Measurements from ENCODE around the gene SERPINA12. TPM values are rescaled to one million over a fixed set of nuclear protein-coding genes. Genes with fewer than 3 reads are reported as not detected.

Gene SERPINA12
- total and polyA plus RNA-seq, 8 donors = 0.08 TPM; not detected in 7

DNA sequence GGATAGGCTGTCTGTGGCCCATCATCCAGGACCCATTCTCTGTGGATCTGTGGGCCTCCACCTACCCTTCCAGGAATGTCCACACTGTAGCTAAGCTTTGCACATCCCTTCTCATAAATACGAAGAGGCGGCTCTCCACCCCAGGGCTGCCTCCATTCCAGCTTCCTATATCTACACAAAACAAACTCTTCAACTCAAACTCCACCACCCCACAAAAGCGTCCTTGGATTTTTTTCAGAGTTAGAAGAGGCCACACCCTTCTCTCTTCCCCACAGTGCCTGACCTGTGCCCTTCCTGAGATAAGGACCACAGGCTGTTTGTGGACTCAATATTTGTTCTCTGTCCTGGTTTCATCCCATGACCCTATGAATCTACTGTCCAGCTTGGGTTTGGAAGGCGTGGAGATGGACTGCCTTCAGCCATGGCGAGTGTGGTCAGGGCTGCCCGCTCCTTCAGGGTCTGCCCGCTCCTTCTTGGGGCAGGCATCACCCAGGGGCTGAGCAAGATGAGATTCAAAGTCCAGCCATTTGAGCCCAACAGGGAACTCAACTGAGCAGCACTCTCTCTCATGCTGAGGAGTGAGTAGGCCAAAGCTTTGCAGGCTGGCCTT lies 13.0 kb upstream of the SERPINA12 start:
- peaks cover 0 to 9% (median 7%) of the 10 kb centered on the region in 4 donors for H3K9me3 ChIP-seq
- DNase-seq = no peak
- H3K36me3 ChIP-seq = no peaks in the 10 kb centered on the region
- TF ChIP-seq POLR2A (IDR thresholded peaks at IDR 0.05) = no peak
- TF ChIP-seq EP300 (IDR thresholded peaks at IDR 0.05) = no peak
- no peak for TF ChIP-seq POLR2AphosphoS5 (IDR thresholded peaks at IDR 0.05)
- no peak overlapping the region for H3K27ac ChIP-seq
- no peak overlapping the region for H3K4me3 ChIP-seq
- WGBS, 5 donors = 64 to 76% (median 67%) methylated on average over 7 of the region's 7 CpGs
- H3K27me3 ChIP-seq = peaks cover 0 to 20% (median 0%) of the 10 kb centered on the region in 3 donors
- intact Hi-C loops (cut with DNase I; ENCODE audit: low total_unique reads) = no loop called here
- H3K4me1 ChIP-seq = no peaks in the 10 kb centered on the region

DNA sequence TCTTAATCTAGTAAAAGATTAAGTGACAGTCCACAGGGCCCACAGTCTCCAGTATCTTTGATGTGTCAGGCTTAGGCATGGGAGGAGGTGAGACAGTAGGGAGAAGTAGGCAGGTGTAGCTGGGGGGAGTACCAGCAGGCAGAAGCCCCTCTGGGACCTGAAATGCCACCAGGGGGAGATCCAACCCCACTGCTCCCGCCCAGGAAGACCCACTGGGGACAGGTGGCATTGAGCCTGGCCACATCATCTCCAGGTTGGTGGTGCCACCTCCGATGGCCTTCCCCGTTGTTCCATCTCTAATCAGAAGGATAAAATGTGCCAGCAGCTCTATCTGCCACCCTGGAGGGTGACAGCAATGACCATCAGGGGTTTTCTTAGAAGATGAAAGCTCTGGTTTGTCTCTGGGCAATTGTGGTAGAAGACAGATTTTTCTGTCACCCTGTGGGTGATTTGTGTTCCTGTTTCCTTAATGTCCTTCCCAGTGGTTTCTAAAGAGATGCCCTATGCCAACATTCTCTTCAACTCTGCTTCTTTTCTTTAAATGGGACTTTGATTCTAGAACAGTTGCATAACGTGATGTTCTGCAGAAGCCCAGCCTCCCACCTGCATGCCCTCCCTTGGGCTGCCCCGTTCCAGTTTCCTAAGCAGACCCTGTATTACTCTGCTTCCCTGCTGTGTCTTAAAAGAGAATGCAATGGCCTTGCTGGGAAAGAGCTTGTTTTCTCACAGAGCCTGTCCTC lies 12.3 kb upstream of the SERPINA12 start:
- TF ChIP-seq, protein P1, sequence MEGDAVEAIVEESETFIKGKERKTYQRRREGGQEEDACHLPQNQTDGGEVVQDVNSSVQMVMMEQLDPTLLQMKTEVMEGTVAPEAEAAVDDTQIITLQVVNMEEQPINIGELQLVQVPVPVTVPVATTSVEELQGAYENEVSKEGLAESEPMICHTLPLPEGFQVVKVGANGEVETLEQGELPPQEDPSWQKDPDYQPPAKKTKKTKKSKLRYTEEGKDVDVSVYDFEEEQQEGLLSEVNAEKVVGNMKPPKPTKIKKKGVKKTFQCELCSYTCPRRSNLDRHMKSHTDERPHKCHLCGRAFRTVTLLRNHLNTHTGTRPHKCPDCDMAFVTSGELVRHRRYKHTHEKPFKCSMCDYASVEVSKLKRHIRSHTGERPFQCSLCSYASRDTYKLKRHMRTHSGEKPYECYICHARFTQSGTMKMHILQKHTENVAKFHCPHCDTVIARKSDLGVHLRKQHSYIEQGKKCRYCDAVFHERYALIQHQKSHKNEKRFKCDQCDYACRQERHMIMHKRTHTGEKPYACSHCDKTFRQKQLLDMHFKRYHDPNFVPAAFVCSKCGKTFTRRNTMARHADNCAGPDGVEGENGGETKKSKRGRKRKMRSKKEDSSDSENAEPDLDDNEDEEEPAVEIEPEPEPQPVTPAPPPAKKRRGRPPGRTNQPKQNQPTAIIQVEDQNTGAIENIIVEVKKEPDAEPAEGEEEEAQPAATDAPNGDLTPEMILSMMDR (IDR thresholded peaks at IDR 0.05) = no peak
- TF ChIP-seq EP300 (IDR thresholded peaks at IDR 0.05) (no peak), POLR2A (IDR thresholded peaks at IDR 0.05) (no peak)
- no peak overlapping the region for H3K27ac ChIP-seq
- H3K36me3 ChIP-seq = no peaks in the 10 kb centered on the region
- no peak overlapping the region for H3K4me3 ChIP-seq
- H3K9me3 ChIP-seq = peaks cover 0 to 4% (median 2%) of the 10 kb centered on the region in 4 donors
- no peak for DNase-seq
- peaks cover 0 to 22% (median 0%) of the 10 kb centered on the region in 3 donors for H3K27me3 ChIP-seq
- no peaks in the 10 kb centered on the region for H3K4me1 ChIP-seq
- intact Hi-C loops (cut with DNase I; ENCODE audit: low total_unique reads) = no loop called here
- 48 to 61% (median 57%) methylated on average over 5 of the region's 5 CpGs for WGBS, 5 donors

DNA sequence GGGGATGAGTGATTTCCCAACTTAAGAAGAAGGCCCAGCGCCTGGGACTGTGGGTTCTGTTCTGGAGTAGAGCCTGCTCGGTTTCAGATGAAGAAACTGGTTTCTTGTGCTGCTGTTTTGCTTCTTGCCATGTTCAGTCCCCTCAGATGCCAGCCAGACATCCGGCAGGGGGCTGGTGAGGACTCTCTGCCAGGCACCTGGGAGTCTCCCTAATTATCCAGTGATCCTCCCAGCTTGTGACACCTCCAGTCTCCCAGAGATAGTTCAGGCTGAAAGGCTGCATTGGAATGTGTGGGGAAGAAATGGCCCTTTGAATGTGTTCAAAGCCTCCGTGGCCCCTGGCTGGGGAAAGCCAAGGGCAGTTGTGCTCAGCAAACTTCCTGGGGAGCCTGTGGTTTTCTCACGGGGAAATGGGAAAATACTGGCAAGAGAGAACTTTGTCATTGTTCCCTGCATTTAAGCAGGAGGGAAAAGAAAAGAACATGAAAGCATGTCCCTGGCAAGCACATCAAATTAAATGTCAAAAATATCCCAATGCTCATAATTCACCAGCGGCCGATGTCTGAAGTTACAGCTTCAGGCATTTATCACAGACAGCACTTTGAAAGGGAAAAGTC lies 8.5 kb upstream of the SERPINA12 start:
- WGBS, 5 donors = 51 to 65% (median 56%) methylated on average over 7 of the region's 7 CpGs

DNA sequence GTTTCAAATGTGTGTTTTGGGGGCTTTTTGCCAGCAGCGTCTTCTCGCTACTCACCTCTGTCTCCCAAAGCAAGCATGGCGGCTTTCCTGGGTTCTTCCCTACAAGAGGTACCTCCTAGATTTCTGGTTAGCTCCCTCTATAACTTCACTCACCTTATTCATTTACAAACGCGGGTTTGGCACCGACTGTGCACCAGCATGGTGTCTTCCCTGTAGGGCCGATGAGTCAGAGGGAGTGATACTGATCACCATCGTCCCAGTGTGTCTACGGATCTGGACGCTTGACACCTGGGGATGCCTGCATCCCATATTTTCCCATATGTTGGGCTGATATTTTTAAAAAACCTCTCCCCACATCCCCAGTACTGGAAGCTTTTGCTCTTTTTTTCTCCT lies 8.0 kb upstream of the SERPINA12 start:
- 63 to 75% (median 70%) methylated on average over 10 of the region's 10 CpGs for WGBS, 5 donors
- H3K36me3 ChIP-seq = no peaks in the 10 kb centered on the region
- no peaks in the 10 kb centered on the region for H3K4me1 ChIP-seq
- H3K4me3 ChIP-seq = no peak overlapping the region
- H3K9me3 ChIP-seq = no peaks in the 10 kb centered on the region
- no peak for DNase-seq
- peaks cover 0 to 19% (median 0%) of the 10 kb centered on the region in 3 donors for H3K27me3 ChIP-seq
- TF ChIP-seq POLR2AphosphoS5 (IDR thresholded peaks at IDR 0.05) = no peak
- no peak for TF ChIP-seq EP300 (IDR thresholded peaks at IDR 0.05)
- TF ChIP-seq, protein P1 (IDR thresholded peaks at IDR 0.05) = no peak
- no peak for TF ChIP-seq POLR2A (IDR thresholded peaks at IDR 0.05)
- intact Hi-C loops (cut with DNase I; ENCODE audit: low total_unique reads) = no loop called here
- no peak overlapping the region for H3K27ac ChIP-seq

More for the DNA sequence above, 8.5 kb upstream of the SERPINA12 start:
- Histone ChIP-seq H3K27ac (no peak overlapping the region), H3K27me3 (peaks cover 0 to 19% (median 0%) of the 10 kb centered on the region in 3 donors), H3K9me3 (no peaks in the 10 kb centered on the region), H3K4me1 (no peaks in the 10 kb centered on the region), H3K4me3 (no peak overlapping the region), H3K36me3 (no peaks in the 10 kb centered on the region)
- TF ChIP-seq POLR2AphosphoS5 (IDR thresholded peaks at IDR 0.05) (no peak), POLR2A (IDR thresholded peaks at IDR 0.05) (no peak), EP300 (IDR thresholded peaks at IDR 0.05) (no peak)
- TF ChIP-seq, protein P1 (IDR thresholded peaks at IDR 0.05) = no peak
- intact Hi-C loops (cut with DNase I; ENCODE audit: low total_unique reads) = no loop called here
- DNase-seq = no peak

All from stomach (tissue), 9 donors.